SU-DHL-6 (cell line): Measurements from ENCODE around the gene COG5.

ENCODE experiments used
- CTCF ChIP-seq: fragments of 200-600 bp; sonication (generic); IDR thresholded peaks from one replicate; pipeline ENCODE4 v1.5.1; 2017; ENCODE audit warnings: antibody characterized with exemption, mild to moderate bottlenecking, low read length, moderate library complexity; ENCODE audit not compliant: insufficient read depth, poor library complexity, severe bottlenecking
- EZH2phosphoT487 ChIP-seq: fragments of 200-600 bp; sonication (generic), shearing (Covaris generic); conservative IDR thresholded peaks from 2 replicates; pipeline ENCODE4 v1.6.1; 2018; ENCODE audit warnings: mild to moderate bottlenecking, antibody characterized with exemption, low read length, moderate library complexity, mixed read lengths

GRCh38 chr7:107344286-107344685, 219.4 kb downstream of the COG5 start:
- TF ChIP-seq EZH2phosphoT487 (no peak), CTCF (no peak)
